H9 (cell line): ENCODE data around the gene EXOSC1. TPM values are rescaled to one million over a fixed set of nuclear protein-coding genes. Genes with fewer than 3 reads are reported as not detected.

Experiments used
- DNase-seq: peaks from one replicate; pipeline ENCODE4 v3.0.0-alpha.2; 2017
- H2AFZ ChIP-seq: one replicate; pipeline ENCODE4 v1.6.1; 2013; ENCODE audit warnings: mild to moderate bottlenecking, low read length, control low read depth, moderate library complexity
- H2AK5ac ChIP-seq: 2 replicates; pipeline ENCODE4 v1.6.1; 2013; ENCODE audit warnings: low read length, control low read depth, mixed read lengths; ENCODE audit not compliant: insufficient read length
- H2BK120ac ChIP-seq: one replicate; pipeline ENCODE4 v1.6.1; 2013; ENCODE audit warnings: low read depth, mild to moderate bottlenecking, low read length, control low read depth, inconsistent platforms; ENCODE audit not compliant: poor library complexity, severe bottlenecking
- H2BK12ac ChIP-seq: 2 replicates; pipeline ENCODE4 v1.6.1; 2013; ENCODE audit warnings: low read length, control low read depth, mixed read lengths, low read depth; ENCODE audit not compliant: insufficient read length
- H2BK15ac ChIP-seq: 2 replicates; pipeline ENCODE4 v1.6.1; 2013; ENCODE audit warnings: low read depth, low read length, control low read depth
- H2BK20ac ChIP-seq: one replicate; pipeline ENCODE4 v1.6.1; 2013; ENCODE audit warnings: low read depth, mild to moderate bottlenecking, low read length, control low read depth, inconsistent platforms; ENCODE audit not compliant: poor library complexity, severe bottlenecking
- H2BK5ac ChIP-seq: 2 replicates; pipeline ENCODE4 v1.6.1; 2013; ENCODE audit warnings: low read length, control low read depth, mixed read lengths; ENCODE audit not compliant: insufficient read length
- H3K14ac ChIP-seq: 2 replicates; pipeline ENCODE4 v1.6.1; 2013; ENCODE audit warnings: low read length, control low read depth; ENCODE audit not compliant: insufficient read depth
- H3K18ac ChIP-seq: 2 replicates; pipeline ENCODE4 v1.6.1; 2013; ENCODE audit warnings: low read depth, mild to moderate bottlenecking, mixed read lengths, low read length, control low read depth; ENCODE audit not compliant: insufficient read length
- H3K23ac ChIP-seq: 2 replicates; pipeline ENCODE4 v1.6.1; 2013; ENCODE audit warnings: low read length, control low read depth, mixed read lengths, low read depth; ENCODE audit not compliant: insufficient read length
- H3K23me2 ChIP-seq: 2 replicates; pipeline ENCODE4 v1.6.1; 2013; ENCODE audit warnings: low read depth, mild to moderate bottlenecking, mixed read lengths, low read length, control low read depth; ENCODE audit not compliant: insufficient read length, poor library complexity, severe bottlenecking
- H3K27ac ChIP-seq: 2 replicates; pipeline ENCODE4 v1.5.1; 2013; ENCODE audit warnings: low read length, control low read depth, mixed read lengths, low read depth; ENCODE audit not compliant: insufficient read length
- H3K27me3 ChIP-seq: 2 replicates; pipeline ENCODE4 v1.6.1; 2013; ENCODE audit warnings: low read length, control low read depth, inconsistent platforms; ENCODE audit not compliant: insufficient read depth
- H3K4ac ChIP-seq: 2 replicates; pipeline ENCODE4 v1.6.1; 2013; ENCODE audit warnings: low read depth, mild to moderate bottlenecking, control low read depth, inconsistent platforms, low read length, moderate library complexity
- H3K4me1 ChIP-seq: 2 replicates; pipeline ENCODE4 v1.6.1; 2013; ENCODE audit warnings: low read length, control low read depth, inconsistent platforms; ENCODE audit not compliant: insufficient read depth
- H3K4me2 ChIP-seq: 2 replicates; pipeline ENCODE4 v1.6.1; 2013; ENCODE audit warnings: low read length, control low read depth, mixed read lengths; ENCODE audit not compliant: insufficient read length, insufficient read depth
- H3K56ac ChIP-seq: 2 replicates; pipeline ENCODE4 v1.6.1; 2013; ENCODE audit warnings: low read depth, mild to moderate bottlenecking, mixed read lengths, low read length, control low read depth; ENCODE audit not compliant: insufficient read length
- H3K79me1 ChIP-seq: 2 replicates; pipeline ENCODE4 v1.6.1; 2013; ENCODE audit warnings: low read depth, mild to moderate bottlenecking, moderate library complexity, low read length, control low read depth, inconsistent platforms; ENCODE audit not compliant: insufficient read depth, poor library complexity, severe bottlenecking
- H3K79me2 ChIP-seq: 2 replicates; pipeline ENCODE4 v1.6.1; 2013; ENCODE audit warnings: low read length, control low read depth, inconsistent platforms; ENCODE audit not compliant: insufficient read depth
- H3K9ac ChIP-seq: 2 replicates; pipeline ENCODE4 v1.6.1; 2013; ENCODE audit warnings: low read length, control low read depth, mixed read lengths; ENCODE audit not compliant: insufficient read length; ENCODE audit errors: extremely low read depth
- H3K9me3 ChIP-seq: one replicate; pipeline ENCODE4 v1.6.1; 2013; ENCODE audit warnings: low read depth, low read length, inconsistent platforms; ENCODE audit not compliant: control insufficient read depth
- H3T11ph ChIP-seq: one replicate; pipeline ENCODE4 v1.6.1; 2013; ENCODE audit warnings: mild to moderate bottlenecking, low read length, control low read depth, inconsistent platforms
- H4K20me1 ChIP-seq: one replicate; pipeline ENCODE4 v1.6.1; 2013; ENCODE audit not compliant: control insufficient read depth, insufficient read length, insufficient read depth
- H4K5ac ChIP-seq: 2 replicates; pipeline ENCODE4 v1.6.1; 2013; ENCODE audit warnings: low read depth, mild to moderate bottlenecking, mixed read lengths, low read length, control low read depth; ENCODE audit not compliant: insufficient read length
- H4K8ac ChIP-seq: replicated peaks from 2 replicates; pipeline ENCODE4 v1.6.1; 2013; ENCODE audit warnings: low read length, control low read depth, mixed read lengths, low read depth; ENCODE audit not compliant: insufficient read length
- H4K91ac ChIP-seq: 2 replicates; pipeline ENCODE4 v1.6.1; 2013; ENCODE audit warnings: low read depth, mild to moderate bottlenecking, moderate library complexity, mixed read lengths, low read length, control low read depth; ENCODE audit not compliant: insufficient read length
- H3K27ac Mint-ChIP-seq, 3 experiments: 2 replicates in 2 of 3; 3 replicates in 1 of 3; pipeline ENCODE4 v1.8.0; 2020 to 2021; ENCODE audit warnings: mixed read lengths in 3 of 3, mild to moderate bottlenecking in 1 of 3, moderate library complexity in 1 of 3
- H3K27me3 Mint-ChIP-seq: 2 replicates; pipeline ENCODE4 v1.8.0; 2021; ENCODE audit warnings: low read depth, mild to moderate bottlenecking, moderate library complexity, mixed read lengths
- H3K36me3 Mint-ChIP-seq, 3 experiments: 2 replicates in 2 of 3; 3 replicates in 1 of 3; pipeline ENCODE4 v1.8.0; 2020 to 2021; ENCODE audit warnings: low read depth in 3 of 3, mixed read lengths in 3 of 3; ENCODE audit not compliant: insufficient read depth in 1 of 3
- H3K4me1 Mint-ChIP-seq, 2 experiments: 2 replicates each; pipeline ENCODE4 v1.8.0; 2020; ENCODE audit warnings: mixed read lengths in 2 of 2
- H3K4me3 Mint-ChIP-seq, 2 experiments: 2 replicates in 1 of 2; 3 replicates in 1 of 2; pipeline ENCODE4 v1.8.0; 2020 to 2021; ENCODE audit warnings: mild to moderate bottlenecking in 2 of 2, mixed read lengths in 2 of 2, moderate library complexity in 1 of 2
- H3K9me3 Mint-ChIP-seq, 2 experiments: 2 replicates in 1 of 2; 3 replicates in 1 of 2; pipeline ENCODE4 v1.8.0; 2020; ENCODE audit warnings: mild to moderate bottlenecking in 2 of 2, mixed read lengths in 2 of 2, moderate library complexity in 1 of 2
- CTCF ChIP-seq: fragments of 200-600 bp; sonication (generic); conservative IDR thresholded peaks from 3 replicates; pipeline ENCODE4 v1.8.0; 2021; ENCODE audit warnings: antibody characterized with exemption, mild to moderate bottlenecking
- total RNA-seq: library from RNA; stranded (reverse); gene quantifications from 2 replicates; pipeline ENCODE4 v1.2.1, GENCODE V29; 2021

The EXOSC1 gene
- total RNA-seq, 1 experiment from 2014 or later: 66.4 TPM

- H3K9me3 ChIP-seq: no peaks in the 10 kb centered on the region
- no peak overlapping the region for H4K8ac ChIP-seq
- H2BK20ac ChIP-seq: no peak overlapping the region
- H2BK15ac ChIP-seq: no peak overlapping the region
- Mint-ChIP-seq H3K4me3 (no peak overlapping the region), H3K36me3 (peaks cover 0 to 11% (median 0%) of the 10 kb centered on the region in 3 experiments; a peak in 2 of 7 replicates), H3K27me3 (no peaks in the 10 kb centered on the region), H3K27ac (no peak overlapping the region), H3K9me3 (no peaks in the 10 kb centered on the region), H3K4me1 (peaks cover 8 to 12% of the 10 kb centered on the region in 2 experiments)
- peaks cover 10% of the 10 kb centered on the region for H3K23me2 ChIP-seq
- H3K79me2 ChIP-seq: 0 out of 2 replicates have a peak, but pooled peaks cover 2% of the 10 kb centered on the region
- H3T11ph ChIP-seq: no peak overlapping the region
- DNase-seq: no peak
- no peak overlapping the region for H3K23ac ChIP-seq
- no peak overlapping the region for H2BK120ac ChIP-seq
- H4K5ac ChIP-seq: no peak overlapping the region
- no peak overlapping the region for H3K4ac ChIP-seq
- H3K4me2 ChIP-seq: no peak overlapping the region
- H3K27me3 ChIP-seq: no peaks in the 10 kb centered on the region
- H2BK5ac ChIP-seq: no peak overlapping the region
- no peak overlapping the region for H3K14ac ChIP-seq
- H3K18ac ChIP-seq: no peak overlapping the region
- no peak overlapping the region for H2BK12ac ChIP-seq
- no peak overlapping the region for H3K9ac ChIP-seq
- no peak overlapping the region for H2AFZ ChIP-seq
- H3K56ac ChIP-seq: no peak overlapping the region
- no peak for TF ChIP-seq CTCF
- H3K4me1 ChIP-seq: no peaks in the 10 kb centered on the region
- H4K20me1 ChIP-seq: no peaks in the 10 kb centered on the region
- no peak overlapping the region for H4K91ac ChIP-seq
- H2AK5ac ChIP-seq: no peak overlapping the region
- H3K27ac ChIP-seq: no peak overlapping the region
- no peaks in the 10 kb centered on the region for H3K79me1 ChIP-seq
Measured at GRCh38 chr10:97404044-97404443, 41.8 kb downstream of the EXOSC1 start.
